GM18511 (cell line): ENCODE measurements around the gene GARNL3.

Experiments
- ATAC-seq: cut with Tn5 transposase; IDR thresholded peaks from one replicate; pipeline ENCODE4 v1.9.1; 2021; ENCODE audit warnings: mild to moderate bottlenecking, moderate library complexity; ENCODE audit not compliant: unreplicated experiment

The GARNL3 gene, protein sequence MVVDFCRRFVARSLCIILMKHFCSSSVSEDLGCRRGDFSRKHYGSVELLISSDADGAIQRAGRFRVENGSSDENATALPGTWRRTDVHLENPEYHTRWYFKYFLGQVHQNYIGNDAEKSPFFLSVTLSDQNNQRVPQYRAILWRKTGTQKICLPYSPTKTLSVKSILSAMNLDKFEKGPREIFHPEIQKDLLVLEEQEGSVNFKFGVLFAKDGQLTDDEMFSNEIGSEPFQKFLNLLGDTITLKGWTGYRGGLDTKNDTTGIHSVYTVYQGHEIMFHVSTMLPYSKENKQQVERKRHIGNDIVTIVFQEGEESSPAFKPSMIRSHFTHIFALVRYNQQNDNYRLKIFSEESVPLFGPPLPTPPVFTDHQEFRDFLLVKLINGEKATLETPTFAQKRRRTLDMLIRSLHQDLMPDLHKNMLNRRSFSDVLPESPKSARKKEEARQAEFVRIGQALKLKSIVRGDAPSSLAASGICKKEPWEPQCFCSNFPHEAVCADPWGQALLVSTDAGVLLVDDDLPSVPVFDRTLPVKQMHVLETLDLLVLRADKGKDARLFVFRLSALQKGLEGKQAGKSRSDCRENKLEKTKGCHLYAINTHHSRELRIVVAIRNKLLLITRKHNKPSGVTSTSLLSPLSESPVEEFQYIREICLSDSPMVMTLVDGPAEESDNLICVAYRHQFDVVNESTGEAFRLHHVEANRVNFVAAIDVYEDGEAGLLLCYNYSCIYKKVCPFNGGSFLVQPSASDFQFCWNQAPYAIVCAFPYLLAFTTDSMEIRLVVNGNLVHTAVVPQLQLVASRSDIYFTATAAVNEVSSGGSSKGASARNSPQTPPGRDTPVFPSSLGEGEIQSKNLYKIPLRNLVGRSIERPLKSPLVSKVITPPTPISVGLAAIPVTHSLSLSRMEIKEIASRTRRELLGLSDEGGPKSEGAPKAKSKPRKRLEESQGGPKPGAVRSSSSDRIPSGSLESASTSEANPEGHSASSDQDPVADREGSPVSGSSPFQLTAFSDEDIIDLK

DNA sequence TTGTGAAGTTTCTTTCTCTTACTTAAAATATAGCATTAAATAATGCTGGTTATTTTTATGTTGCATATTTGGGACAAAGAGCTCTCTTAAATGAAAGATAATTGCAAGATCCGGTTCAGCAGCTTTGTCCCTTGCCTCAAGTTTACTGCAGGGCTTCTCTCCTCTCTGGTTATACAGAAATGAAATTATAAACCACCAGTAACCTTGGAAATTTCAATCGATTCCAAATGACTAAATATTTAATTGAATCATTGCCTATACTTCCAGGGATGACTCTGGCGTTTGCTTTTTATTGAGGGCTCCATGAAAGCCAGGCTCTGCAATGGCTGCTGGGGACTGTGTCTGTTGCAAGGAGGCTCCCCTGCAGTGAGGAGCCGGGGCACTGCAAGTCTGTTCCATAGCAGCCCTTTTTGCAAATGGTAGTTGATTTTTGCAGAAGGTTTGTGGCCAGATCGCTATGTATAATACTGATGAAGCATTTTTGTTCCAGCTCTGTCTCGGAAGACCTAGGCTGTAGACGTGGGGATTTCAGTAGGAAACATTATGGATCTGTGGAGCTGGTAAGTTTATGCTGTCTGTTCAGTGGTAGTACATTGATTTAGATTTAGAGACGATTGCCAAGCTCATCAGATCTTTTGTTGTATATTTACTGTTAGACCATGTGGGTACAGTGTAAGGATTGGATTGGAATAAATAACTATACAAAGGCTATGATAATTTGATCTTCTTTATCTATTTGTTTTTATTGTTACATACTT is at the start of gene GARNL3:
Gene GARNL3 (plus strand): TSS at position 313 of the 758 bp plus-strand sequence. CDS start 104 bp downstream, at position 417.
- no peak for ATAC-seq

DNA sequence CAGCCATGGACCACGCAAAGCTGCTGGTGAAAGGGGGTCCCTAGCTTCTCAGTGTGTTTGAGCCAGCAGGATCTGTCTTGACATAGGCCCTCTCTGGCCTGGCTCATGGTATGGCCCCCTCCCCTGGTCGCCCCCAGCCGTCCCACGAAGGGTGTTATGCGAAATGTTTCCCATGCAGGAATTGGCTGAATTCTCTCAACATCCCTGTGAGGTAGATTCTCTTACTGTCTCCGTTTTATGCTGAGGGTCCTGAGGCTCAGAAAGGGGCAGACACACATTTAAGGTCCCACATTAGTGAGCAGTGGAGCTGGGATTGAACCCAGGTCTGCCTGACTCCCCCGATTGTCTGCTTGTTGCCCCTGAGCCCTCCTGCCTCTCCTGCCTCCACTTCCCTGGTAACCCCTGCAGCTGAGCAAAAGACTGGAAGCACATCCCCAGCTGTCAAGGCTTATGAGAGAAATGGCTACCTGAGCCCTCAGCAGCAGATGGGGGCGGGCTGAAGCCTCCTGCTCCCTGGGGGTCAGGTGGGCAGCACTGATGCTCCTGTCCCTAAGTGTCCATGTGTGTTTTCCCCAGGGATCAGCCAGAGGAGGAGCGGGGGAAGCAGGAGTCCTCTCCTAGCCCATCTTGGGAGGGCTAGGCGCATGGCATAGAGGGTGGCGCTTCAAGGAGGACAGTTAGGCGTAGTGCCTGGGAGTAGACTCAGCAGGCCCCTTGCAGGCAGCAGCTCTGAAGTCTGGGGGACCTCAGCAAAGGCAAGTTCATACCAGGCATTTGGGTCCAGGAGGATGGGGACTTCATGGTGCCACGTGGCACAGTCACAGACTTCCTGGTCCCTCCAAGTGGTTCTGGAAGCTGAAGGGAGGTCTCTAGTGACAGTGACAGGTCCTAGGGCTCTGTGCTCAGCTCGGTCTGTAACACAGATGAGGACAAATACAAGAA is 49.0 kb upstream of the GARNL3 start:
- ATAC-seq = no peak

DNA sequence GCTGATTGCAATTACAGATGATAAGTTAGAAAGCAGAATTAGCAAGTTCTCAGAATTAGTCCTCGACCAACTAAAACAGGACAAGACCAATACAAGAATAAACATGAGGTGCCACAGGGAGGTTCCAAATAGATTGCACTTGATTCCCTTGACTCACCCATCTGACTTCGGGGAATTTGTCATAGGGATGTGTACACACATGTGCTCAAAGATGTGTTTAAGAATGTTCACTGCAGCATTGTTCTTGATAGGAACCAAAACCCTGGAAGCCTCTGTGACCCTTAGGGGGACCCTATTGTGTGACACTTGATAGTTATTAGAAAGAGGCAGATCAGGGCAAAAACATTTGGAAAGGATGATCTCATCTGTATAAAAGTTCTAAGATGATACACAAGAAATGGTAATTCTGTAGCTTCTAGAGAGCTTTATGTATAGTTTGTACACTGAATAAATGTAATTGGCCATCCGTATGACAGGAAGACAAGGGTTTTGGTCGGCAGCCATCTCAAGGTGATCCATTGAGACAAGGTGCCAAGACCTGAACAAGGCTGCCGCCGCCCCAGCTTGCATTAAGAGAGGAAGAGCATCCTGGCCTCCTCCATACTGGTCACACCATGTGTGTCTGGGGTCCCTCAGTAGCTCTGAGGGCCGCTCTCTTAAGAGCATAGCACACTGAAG is 48.2 kb upstream of the GARNL3 start:
- ATAC-seq = no peak

DNA sequence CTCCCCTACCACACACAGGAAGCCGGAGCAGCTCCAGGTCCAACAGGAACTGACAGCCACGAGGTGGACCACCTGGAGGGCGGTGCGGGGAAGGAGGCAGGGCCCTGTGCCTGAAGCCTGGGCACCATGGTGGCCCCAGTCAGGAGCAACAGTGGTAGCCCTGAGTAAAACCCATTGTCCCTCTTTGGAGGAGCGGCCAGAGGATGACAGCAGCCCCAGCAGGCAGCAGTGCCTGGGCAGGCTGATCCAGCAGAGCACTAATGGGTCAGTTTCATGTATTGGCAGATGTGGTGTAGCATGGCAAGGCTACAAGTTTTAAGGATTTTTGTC is 47.7 kb upstream of the GARNL3 start:
- ATAC-seq = no peak

DNA sequence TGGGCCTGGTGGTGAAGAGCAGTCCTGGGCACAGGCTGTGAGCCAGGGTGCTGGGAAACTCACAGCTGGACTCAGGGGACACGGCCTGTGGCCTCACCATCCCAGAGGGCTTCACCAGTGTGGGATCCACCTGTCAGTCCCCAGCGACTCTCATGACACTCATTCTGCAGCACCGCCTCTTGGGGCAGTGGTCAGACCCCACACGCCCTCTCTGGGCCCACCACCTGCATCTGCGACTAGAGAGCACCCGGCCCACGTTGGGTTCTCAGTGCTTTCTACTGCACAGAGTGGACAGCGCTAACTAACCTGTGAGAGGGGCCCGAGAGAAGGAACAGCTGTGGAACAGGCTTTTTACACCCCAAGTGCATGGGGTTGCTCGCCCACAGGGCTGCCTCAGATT is 45.8 kb upstream of the GARNL3 start:
- ATAC-seq = no peak

DNA sequence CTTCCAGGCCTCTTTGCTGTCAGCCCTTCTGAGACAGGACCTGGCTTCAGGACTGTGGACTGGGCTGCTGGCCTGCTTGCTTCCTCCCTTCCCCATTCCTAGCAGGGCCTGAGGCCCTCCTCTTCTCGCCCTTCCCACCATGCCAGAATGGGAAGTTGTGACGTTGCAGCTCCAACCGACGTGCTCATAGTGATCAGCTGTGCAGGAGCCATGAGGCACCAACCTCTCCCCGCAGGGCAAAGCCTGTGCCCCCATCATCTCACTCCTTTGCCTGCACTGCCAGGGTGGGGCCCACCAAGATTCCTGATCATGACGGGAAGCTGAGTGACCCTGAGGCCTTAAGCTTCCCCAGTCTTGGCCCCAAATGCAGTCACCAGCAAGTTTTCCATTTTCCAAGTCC is 45.1 kb upstream of the GARNL3 start:
- ATAC-seq = no peak

DNA sequence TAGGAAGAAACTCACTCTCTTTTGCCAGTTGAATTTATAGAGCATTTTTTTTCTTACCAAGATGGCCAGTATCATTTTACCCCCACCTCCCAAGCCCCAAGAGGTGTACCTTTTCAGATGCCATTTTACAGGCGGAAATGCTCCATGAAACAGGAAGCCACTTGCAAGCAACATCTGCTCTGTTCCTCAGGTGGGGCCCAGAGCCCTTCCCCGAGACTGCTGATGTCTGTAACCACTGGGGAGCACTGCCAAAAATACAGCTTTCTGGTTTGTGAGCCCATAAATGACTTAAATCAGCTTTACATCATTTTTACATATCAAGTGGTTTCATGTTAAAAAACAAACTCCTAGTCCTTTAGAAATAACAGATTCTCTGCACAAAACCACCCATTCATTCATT is 42.9 kb upstream of the GARNL3 start:
- no peak for ATAC-seq

DNA sequence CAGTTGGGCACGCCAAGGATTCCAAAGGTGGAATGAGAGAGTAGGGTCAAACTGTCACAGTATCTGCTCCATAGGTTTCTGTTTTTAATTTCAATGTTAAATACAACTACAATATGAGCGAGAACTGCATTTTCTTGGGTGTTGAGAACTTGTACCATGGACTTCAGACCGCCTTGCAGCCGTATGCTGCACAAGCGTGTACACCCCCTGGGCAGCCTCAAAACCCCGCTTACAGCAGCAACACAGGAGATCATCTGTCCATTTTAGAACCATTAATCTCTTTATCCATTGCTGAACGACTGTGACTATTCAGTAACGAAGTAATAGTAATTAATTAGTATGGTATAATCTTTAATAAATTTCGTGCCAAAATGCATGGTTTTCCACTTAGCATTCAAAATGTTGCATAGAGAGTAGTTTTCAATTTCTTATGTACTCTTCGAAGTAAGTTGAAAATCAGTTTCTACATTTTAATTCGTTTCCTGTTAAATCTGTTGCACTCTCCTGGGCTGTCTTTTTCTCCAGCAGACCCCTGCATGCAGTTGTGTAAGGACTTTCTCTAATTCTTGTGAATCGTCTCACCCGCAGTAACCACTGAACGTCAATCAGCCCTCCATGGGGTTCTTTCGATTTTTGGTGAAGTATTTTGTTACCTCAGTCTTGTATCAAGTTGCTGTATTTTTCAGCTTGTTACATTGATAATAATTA is 42.0 kb upstream of the GARNL3 start:
- no peak for ATAC-seq

DNA sequence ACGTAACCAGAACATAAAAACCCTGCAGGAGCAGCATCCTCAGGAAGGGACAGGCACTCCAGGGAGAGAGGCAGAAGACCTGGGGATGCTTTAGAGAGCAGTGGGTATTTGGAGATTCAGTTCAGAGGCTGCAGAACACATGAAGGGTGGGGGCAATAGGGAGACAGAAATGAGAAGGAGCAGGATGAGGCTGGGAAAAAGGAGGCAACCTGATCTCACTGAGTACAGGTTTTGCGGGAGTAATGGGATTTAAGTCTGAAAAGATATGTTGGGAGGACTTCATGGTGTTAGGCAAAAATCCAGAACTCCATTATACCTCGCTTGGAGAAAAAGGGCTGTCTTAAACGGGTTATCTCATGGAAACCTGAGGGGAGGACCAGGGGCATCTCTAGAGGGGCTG is 41.3 kb upstream of the GARNL3 start:
- no peak for ATAC-seq

DNA sequence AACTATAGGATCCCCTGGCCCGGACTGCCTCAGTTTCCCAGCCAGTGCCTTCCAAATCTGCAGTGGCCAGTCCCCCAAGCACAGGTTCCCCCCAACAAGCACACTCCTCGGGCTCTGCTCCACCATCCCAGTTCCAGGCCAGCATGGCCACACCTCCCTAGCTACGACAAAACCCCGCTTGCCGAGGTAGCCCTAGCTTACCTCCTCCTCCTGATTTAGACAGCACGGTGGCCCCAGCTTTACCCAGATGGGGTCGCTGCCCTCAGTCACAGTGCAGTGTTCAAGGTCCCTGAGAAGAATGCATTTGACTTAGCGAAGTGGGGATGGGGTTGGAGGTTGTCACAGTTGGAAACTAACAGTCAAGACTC is 40.8 kb upstream of the GARNL3 start:
- no peak for ATAC-seq

DNA sequence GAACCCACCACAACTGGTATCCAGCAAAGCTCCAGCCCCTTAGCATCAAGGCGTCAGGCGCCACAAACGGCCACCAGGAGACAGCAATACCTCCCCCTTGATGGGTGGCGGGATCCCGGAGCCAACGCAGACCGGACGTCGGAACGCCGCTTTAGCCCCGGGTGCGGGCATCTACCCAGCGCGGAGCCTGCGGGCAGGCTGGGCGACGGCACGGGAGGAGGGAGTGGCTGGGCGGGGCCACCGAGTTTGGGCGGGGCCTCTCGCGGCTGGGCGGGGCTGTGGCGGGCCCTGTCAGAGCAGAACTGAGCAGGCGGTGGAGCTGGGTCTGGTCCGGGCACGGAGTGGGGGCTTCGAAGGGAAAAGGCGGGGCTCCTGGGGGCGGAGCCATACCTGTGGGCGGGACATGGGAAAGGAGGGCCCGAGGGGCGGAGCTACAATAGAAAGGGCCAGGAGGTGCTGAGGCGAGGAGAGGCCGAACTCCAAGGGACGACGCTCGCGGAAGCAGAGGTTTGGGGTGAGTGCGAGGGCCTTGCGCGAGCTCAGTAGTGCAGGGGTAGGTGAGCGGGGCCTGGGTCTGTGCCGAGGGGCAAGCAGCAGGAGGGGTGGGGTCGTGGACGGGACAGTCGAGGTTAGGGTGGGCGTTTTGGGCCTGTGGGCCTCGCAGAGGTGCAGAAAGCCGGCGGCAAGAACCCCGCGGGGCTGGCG is 40.2 kb upstream of the GARNL3 start:
- ATAC-seq = peak; percentile 48

DNA sequence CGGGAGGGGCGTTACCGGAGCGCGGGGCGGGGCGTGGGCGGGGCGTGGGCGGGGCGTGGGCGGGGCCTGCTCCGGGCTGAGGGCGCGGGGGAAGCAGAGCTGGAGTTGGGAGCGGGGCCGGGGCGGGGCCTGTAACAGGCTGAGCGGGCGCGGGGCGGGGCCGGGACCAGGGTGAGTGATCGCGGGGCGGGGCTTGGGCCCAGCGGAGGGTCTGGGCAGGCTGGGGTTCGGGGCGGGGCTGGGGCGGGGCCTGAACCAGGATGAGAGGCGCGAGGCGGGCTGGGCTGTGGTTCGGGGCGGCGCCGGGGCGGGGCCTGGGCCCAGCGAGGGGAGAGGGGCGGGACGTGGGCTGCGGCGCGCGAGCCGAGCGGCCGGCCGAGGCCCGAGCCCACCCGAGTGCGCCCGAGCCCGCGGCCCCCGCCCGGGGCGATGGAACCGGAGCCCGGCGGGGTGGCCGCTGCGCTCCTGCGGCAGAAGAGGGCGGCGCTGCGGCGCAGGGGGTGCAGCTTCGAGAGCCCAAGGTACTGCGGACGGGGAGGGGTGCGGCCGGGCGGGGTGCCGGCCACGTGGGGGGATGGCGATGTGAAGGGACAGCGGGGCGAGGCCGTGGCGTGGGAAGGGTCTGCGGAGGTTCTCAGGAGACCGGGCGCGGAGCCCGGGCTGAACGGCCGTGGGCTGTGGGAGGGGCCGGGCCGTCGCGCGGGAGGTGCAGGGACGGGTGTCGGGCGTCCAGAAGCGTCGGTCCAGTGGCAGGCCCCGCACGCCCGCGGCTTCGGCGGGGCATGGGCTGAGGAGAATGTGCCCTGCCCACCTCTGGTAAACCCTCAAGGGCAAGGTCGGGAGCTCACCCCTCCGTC is 39.5 kb upstream of the GARNL3 start:
- peak; percentile 55 for ATAC-seq

DNA sequence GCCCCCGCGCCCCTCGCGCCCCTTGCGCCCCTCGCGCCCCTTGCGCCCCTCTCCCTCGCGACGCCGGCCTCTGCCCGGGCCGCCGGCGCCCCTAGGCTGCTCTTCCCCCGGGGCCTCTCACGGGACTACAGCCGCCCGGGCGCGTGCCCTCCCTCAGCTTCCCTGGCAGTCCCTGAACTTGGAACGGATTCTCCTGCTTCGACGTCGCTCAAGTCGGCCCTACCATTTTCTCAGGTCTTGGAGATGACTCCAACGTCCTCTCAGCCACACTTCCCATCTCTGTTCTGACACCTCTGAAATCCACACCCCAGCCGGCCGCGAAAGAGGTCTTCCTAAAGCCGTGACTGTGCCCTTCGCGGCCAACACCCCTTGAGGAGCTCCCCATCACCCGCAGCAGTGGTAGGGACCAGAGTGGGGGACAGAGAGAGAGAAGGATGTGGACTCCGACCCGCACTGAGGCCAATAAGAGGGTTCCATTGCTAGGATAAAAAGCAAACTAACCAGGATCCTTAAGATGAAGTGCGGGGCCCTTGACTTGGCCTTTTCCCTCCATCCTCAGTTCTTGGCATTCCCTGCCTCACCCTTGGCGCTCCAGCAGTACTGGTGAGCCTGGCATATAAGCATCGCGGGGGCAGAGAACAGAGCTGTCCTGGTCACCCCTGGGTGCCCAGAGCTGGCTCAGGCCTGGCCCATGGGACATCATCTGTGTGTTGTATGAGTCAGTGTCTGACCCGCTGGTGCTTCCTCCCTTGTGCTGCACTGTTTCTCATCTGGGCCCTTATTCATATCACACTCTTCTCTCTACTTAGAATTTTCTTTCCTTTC is 38.6 kb upstream of the GARNL3 start:
- no peak for ATAC-seq

DNA sequence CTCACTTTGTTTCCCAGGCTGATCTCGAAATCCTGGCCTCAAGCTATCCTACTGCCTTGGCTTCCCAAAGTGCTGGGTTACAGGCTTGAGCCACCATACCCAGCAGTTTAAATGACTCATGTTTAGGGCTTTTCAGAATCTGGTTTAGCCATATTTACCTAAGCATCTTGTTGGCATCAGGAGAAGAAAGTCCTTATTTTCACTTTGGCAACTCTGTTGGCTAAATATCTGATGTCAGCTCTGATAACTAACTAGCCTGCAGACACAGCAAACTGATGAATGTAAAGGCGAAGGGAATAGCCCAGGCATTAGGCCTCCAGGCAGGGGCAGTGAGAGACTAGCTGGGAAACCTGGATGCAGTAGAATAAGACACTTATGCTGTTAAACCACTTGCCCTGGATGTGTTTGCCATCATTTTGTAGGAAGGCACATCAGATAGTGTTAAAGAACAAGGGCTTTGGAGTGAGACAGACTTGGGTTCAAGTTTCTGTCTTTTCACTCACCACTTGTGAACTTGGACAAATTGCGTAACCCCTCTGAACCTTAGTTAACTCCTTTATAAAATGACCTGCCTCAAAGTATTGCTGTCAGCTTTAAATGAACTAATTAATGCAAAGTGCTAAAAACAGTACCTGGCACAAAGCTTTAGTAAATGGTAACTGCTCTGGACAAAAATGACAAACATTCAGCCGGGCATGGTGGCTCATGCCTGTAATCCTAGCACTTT is 34.7 kb upstream of the GARNL3 start:
- ATAC-seq = no peak

DNA sequence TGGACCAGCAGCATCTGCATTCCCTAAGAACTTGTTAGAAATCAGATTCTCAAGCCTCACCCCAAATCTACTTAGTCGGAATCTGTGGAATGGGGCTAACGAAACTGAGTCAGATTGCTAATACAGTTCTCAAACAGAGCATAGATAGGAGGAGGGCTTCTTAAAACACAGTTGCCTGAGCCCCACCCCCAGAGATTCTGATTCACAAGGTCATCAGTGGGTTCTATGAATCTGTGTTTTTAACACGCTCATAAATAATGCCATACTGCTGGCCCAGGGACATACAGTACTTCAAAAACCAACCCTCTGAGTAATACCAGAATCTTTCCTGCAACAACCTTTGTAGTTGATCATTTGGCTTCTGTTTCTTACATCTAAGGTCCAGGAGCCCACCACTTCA is 32.9 kb upstream of the GARNL3 start:
- no peak for ATAC-seq
